Thymus (tissue), 11 donors: ENCODE measurements around the gene EPHA4. TPM values are rescaled to one million over a fixed set of nuclear protein-coding genes. Genes with fewer than 3 reads are reported as not detected.

Source experiments
- DNase-seq, 9 donors: peaks; one replicate each; pipeline ENCODE4 v3.0.0-alpha.2; 2013; ENCODE audit warnings: low spot score in 9 of 9, low read depth in 6 of 9, missing footprints in 1 of 9
- H3K27ac ChIP-seq, 2 donors: one replicate each; pipeline ENCODE4 v1.5.1; 2013; ENCODE audit warnings: control low read depth in 1 of 2, low read depth in 1 of 2, low read length in 1 of 2, mild to moderate bottlenecking in 1 of 2, moderate library complexity in 1 of 2
- H3K27me3 ChIP-seq, 2 donors: one replicate each; pipeline ENCODE4 v1.5.1; 2013; ENCODE audit warnings: low read length in 1 of 2; ENCODE audit not compliant: control insufficient read depth in 2 of 2, insufficient read depth in 1 of 2
- H3K36me3 ChIP-seq, 2 donors: one replicate each; pipeline ENCODE4 v1.5.1; 2013; ENCODE audit warnings: low read length in 1 of 2, mild to moderate bottlenecking in 1 of 2, moderate library complexity in 1 of 2; ENCODE audit not compliant: control insufficient read depth in 2 of 2, insufficient read depth in 2 of 2
- H3K4me1 ChIP-seq, 2 donors: one replicate each; pipeline ENCODE4 v1.5.1; 2013; ENCODE audit warnings: low read length in 2 of 2; ENCODE audit not compliant: control insufficient read depth in 2 of 2, insufficient read depth in 2 of 2
- H3K4me3 ChIP-seq, 2 donors: one replicate each; pipeline ENCODE4 v1.5.1; 2013; ENCODE audit warnings: low read length in 2 of 2, control low read depth in 1 of 2, mild to moderate bottlenecking in 1 of 2
- H3K9me3 ChIP-seq, 2 donors: one replicate each; pipeline ENCODE4 v1.5.1; 2013; ENCODE audit warnings: low read length in 1 of 2, mild to moderate bottlenecking in 1 of 2; ENCODE audit not compliant: control insufficient read depth in 2 of 2, insufficient read depth in 1 of 2
- WGBS: extraction: QIAGEN DNeasy Blood & Tissue Kit; methylation state at CpG from one replicate; pipeline ENCODE4 v1.1.7; 2013; 5-methylcytosine and 5-hydroxymethylcytosine counted together
- polyA plus RNA-seq: library from polyadenylated mRNA; stranded (reverse); fragments of 200-250 nt; gene quantifications from one replicate; pipeline ENCODE4 v1.2.3, GENCODE V29; 2013
- total RNA-seq: library from RNA; stranded (reverse); fragments of 120-200 nt; gene quantifications from one replicate; pipeline ENCODE4 v1.2.4, GENCODE V29; 2013
- donor health status: healthy.

Gene EPHA4
- total and polyA plus RNA-seq, 2 donors = 7.8 to 9.0 TPM

GRCh38 chr2:221388891-221389290 is 183.2 kb downstream of the EPHA4 start:
- DNase-seq = no peak
- no peaks in the 10 kb centered on the region for H3K4me1 ChIP-seq
- no peak overlapping the region for H3K4me3 ChIP-seq
- WGBS = 98% methylated on average over 7 of the region's 7 CpGs
- no peaks in the 10 kb centered on the region for H3K36me3 ChIP-seq
- H3K9me3 ChIP-seq = no peaks in the 10 kb centered on the region
- H3K27ac ChIP-seq = no peak overlapping the region
- no peaks in the 10 kb centered on the region for H3K27me3 ChIP-seq

DNA sequence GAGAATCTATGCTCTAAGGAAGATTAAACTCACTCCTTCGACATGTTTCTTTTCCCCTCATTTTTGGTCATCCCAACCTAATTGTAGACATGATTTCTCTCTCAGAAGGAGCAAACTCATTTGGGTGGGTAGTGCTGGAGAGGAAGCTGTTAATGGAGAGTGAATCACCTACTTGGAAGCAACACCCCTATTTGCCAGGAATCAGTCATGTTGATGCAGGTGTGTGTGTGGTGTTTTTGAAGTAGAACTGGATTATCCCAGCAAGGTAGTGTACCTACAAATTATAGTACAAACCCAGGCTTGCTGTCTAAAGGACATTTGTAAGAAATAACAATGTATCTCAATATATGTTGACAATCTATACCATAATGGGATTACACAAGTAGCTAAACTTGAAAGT is 186.4 kb downstream of the EPHA4 start:
- no peak overlapping the region for H3K4me3 ChIP-seq
- no peak overlapping the region for H3K27ac ChIP-seq
- H3K4me1 ChIP-seq = peaks cover 0 to 2% of the 10 kb centered on the region in 2 donors
- no peaks in the 10 kb centered on the region for H3K36me3 ChIP-seq
- no peaks in the 10 kb centered on the region for H3K27me3 ChIP-seq
- DNase-seq = no peak
- no peaks in the 10 kb centered on the region for H3K9me3 ChIP-seq
- 100% methylated on average over 1 of the region's 1 CpG for WGBS

- 98% methylated on average over 1 of the region's 1 CpG for WGBS
- Histone ChIP-seq H3K27me3 (no peaks in the 10 kb centered on the region), H3K9me3 (no peaks in the 10 kb centered on the region), H3K4me1 (peaks cover 5 to 25% of the 10 kb centered on the region in 2 donors), H3K27ac (no peak overlapping the region), H3K4me3 (no peak overlapping the region), H3K36me3 (no peaks in the 10 kb centered on the region)
- DNase-seq = no peak
These were observed 190.1 kb downstream of the EPHA4 start for GRCh38 chr2:221381928-221382488.

DNA sequence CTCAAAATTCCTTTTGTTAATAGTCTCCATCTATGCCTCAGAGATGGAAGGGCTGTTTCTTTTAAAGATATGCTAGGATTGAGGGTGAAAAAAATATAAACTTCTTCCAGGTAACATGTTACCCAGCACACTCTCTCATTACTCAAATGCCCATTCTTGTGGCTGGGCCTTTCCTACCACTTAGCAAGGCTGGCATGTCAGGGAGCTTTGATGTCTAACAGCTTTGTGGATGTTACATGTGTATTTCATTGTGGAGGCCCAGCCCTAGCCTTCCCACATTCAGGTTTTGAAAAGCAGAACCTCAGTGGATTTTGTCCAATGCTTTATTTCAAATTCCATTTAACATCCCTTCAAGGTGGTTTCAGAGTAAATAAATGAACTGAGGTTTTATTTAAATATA is 191.4 kb downstream of the EPHA4 start:
- no peak for DNase-seq
- H3K27me3 ChIP-seq = no peaks in the 10 kb centered on the region
- H3K4me3 ChIP-seq = no peak overlapping the region
- peak overlapping the region in 1 of 2 donors; percentile 60 for H3K27ac ChIP-seq
- H3K4me1 ChIP-seq = peaks cover 8 to 29% of the 10 kb centered on the region in 2 donors
- no peaks in the 10 kb centered on the region for H3K9me3 ChIP-seq
- no peaks in the 10 kb centered on the region for H3K36me3 ChIP-seq

DNA sequence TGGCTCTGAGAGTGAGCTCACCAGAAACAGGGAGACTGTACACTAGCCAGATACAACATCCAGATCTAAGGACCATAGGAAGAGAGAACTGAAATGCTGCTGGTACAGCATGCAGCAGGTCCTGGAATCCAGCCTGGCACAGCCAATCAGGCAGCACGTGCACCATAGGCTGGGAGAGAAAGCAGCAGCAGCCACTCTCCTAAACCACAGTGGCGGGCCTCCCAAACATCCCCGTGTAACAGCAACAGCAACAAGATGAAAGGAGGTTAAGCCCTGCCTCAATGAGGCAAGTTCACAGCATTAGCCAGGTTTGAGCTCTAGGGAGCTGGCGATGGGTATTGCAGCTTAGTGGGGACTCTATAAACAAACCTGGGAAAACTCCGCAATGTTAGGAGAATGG is 192.0 kb downstream of the EPHA4 start:
- Histone ChIP-seq H3K4me1 (peaks cover 8 to 29% of the 10 kb centered on the region in 2 donors), H3K36me3 (no peaks in the 10 kb centered on the region), H3K4me3 (no peak overlapping the region), H3K27me3 (no peaks in the 10 kb centered on the region), H3K9me3 (no peaks in the 10 kb centered on the region), H3K27ac (peak overlapping the region in 1 of 2 donors; percentile 60)
- 64% methylated on average over 5 of the region's 5 CpGs for WGBS
- peak in 6 of 9 donors; percentile 31 to 74 (median 46) for DNase-seq

GRCh38 chr2:221377597-221377996 is 194.5 kb downstream of the EPHA4 start:
- H3K4me1 ChIP-seq = peaks cover 8 to 29% of the 10 kb centered on the region in 2 donors
- DNase-seq = peak in 6 of 9 donors; percentile 36 to 77 (median 44)
- H3K27ac ChIP-seq = peak overlapping the region in 1 of 2 donors; percentile 33
- H3K4me3 ChIP-seq = no peak overlapping the region
- no peaks in the 10 kb centered on the region for H3K27me3 ChIP-seq
- 12% methylated on average over 2 of the region's 2 CpGs for WGBS
- H3K36me3 ChIP-seq = no peaks in the 10 kb centered on the region
- H3K9me3 ChIP-seq = no peaks in the 10 kb centered on the region

GRCh38 chr2:221377066-221377465 is 195.0 kb downstream of the EPHA4 start:
- Histone ChIP-seq H3K27ac (peak overlapping the region in 1 of 2 donors; percentile 33), H3K4me3 (no peak overlapping the region), H3K4me1 (peaks cover 8 to 29% of the 10 kb centered on the region in 2 donors), H3K36me3 (no peaks in the 10 kb centered on the region), H3K27me3 (no peaks in the 10 kb centered on the region), H3K9me3 (no peaks in the 10 kb centered on the region)
- 98% methylated on average over 2 of the region's 2 CpGs for WGBS
- no peak for DNase-seq

- H3K27me3 ChIP-seq = no peaks in the 10 kb centered on the region
- no peaks in the 10 kb centered on the region for H3K9me3 ChIP-seq
- WGBS = 97% methylated on average over 9 of the region's 9 CpGs
- H3K4me3 ChIP-seq = no peak overlapping the region
- peaks cover 3 to 13% of the 10 kb centered on the region in 2 donors for H3K4me1 ChIP-seq
- H3K36me3 ChIP-seq = no peaks in the 10 kb centered on the region
- no peak overlapping the region for H3K27ac ChIP-seq
- no peak for DNase-seq
These were observed 197.9 kb downstream of the EPHA4 start for GRCh38 chr2:221374234-221374633.

DNA sequence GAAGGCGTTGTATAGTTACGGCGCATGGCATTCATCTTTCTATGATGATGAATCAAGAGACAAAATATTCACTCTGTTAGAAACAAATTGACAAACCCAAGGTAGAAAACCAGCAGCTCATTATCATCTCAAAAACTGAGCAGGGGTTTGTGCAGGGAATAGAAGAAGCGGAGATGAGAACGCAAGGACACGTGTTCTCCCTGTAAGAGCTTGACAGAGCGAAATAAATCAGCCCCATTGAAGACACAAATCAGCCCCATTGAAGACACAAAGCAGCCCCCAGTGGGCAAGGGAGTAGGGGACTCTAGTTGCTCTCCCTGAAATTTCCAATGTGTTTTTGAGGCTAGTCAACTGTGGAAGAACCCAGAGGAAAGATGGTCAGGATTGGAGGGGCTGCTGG is 199.2 kb downstream of the EPHA4 start:
- no peak for DNase-seq
- Histone ChIP-seq H3K27me3 (no peaks in the 10 kb centered on the region), H3K9me3 (no peaks in the 10 kb centered on the region), H3K27ac (no peak overlapping the region), H3K4me3 (no peak overlapping the region), H3K4me1 (peaks cover 3 to 6% of the 10 kb centered on the region in 2 donors), H3K36me3 (no peaks in the 10 kb centered on the region)
- WGBS = 96% methylated on average over 7 of the region's 7 CpGs
